Ascending aorta (tissue), 2 donors: ENCODE measurements around the gene ZBTB16. TPM values are rescaled to one million over a fixed set of nuclear protein-coding genes. Genes with fewer than 3 reads are reported as not detected.

Experiments
- DNase-seq, 2 donors: peaks; one replicate each; pipeline ENCODE4 v3.0.0-alpha.2; 2019; ENCODE audit warnings: low spot score in 2 of 2
- H3K27ac ChIP-seq, 2 donors: fragments of 200-600 bp; sonication (generic); one replicate each; pipeline ENCODE4 v1.5.1; 2016 to 2017; ENCODE audit warnings: mild to moderate bottlenecking in 1 of 2
- H3K27me3 ChIP-seq: fragments of 200-600 bp; sonication (generic); one replicate; pipeline ENCODE4 v1.5.1; 2017
- H3K36me3 ChIP-seq, 2 donors: fragments of 200-600 bp; sonication (generic); one replicate each; pipeline ENCODE4 v1.5.1; 2016
- H3K4me1 ChIP-seq, 2 donors: fragments of 200-600 bp; sonication (generic); one replicate each; pipeline ENCODE4 v1.5.1; 2016 to 2017; ENCODE audit warnings: mild to moderate bottlenecking in 1 of 2
- H3K4me3 ChIP-seq, 2 donors: fragments of 200-600 bp; sonication (generic); one replicate each; pipeline ENCODE4 v1.5.1; 2016 to 2017; ENCODE audit warnings: mild to moderate bottlenecking in 1 of 2
- H3K9me3 ChIP-seq, 2 donors: fragments of 200-600 bp; sonication (generic); one replicate each; pipeline ENCODE4 v1.5.1; 2016
- intact Hi-C: fragments of 100-400 bp; cut with DNase I; formaldehyde crosslinking; loops from one replicate; pipeline ENCODE4 v1.15.1; 2023
- total RNA-seq: library from RNA; depleted of rRNA; stranded (reverse); fragments of >200 nt; gene quantifications from one replicate; pipeline ENCODE4 v1.1.0, GENCODE V29; 2016
- TF ChIP-seq, protein P1 (sequence below), 3 experiments: fragments of 200-600 bp in 2 of 3; fragments of 450-650 bp in 1 of 3; sonication (generic) in 2 of 3; IDR thresholded peaks; one replicate each; pipeline ENCODE4 v1.5.1; 2016 to 2019; ENCODE audit warnings: antibody characterized with exemption in 3 of 3, mild to moderate bottlenecking in 1 of 3, moderate library complexity in 1 of 3

ZBTB16 gene
- total RNA-seq, 1 donor from 2014 or later, result 344 TPM

- H3K36me3 ChIP-seq, result peaks cover 39 to 67% of the 10 kb centered on the region in 2 donors
- no peaks in the 10 kb centered on the region for H3K27me3 ChIP-seq
- TF ChIP-seq, protein P1, sequence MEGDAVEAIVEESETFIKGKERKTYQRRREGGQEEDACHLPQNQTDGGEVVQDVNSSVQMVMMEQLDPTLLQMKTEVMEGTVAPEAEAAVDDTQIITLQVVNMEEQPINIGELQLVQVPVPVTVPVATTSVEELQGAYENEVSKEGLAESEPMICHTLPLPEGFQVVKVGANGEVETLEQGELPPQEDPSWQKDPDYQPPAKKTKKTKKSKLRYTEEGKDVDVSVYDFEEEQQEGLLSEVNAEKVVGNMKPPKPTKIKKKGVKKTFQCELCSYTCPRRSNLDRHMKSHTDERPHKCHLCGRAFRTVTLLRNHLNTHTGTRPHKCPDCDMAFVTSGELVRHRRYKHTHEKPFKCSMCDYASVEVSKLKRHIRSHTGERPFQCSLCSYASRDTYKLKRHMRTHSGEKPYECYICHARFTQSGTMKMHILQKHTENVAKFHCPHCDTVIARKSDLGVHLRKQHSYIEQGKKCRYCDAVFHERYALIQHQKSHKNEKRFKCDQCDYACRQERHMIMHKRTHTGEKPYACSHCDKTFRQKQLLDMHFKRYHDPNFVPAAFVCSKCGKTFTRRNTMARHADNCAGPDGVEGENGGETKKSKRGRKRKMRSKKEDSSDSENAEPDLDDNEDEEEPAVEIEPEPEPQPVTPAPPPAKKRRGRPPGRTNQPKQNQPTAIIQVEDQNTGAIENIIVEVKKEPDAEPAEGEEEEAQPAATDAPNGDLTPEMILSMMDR (IDR thresholded peaks at IDR 0.05), result no peak
- H3K4me1 ChIP-seq, result peaks cover 72 to 96% of the 10 kb centered on the region in 2 donors
- peak in 1 of 2 donors; percentile 58 for DNase-seq
- H3K4me3 ChIP-seq, result peak overlapping the region in 1 of 2 donors; percentile 48
- peak overlapping the region; percentile 76 to 78 for H3K27ac ChIP-seq
- H3K9me3 ChIP-seq, result no peaks in the 10 kb centered on the region
- intact Hi-C loops, result no loop called here
These were observed 28.7 kb downstream of the ZBTB16 start for GRCh38 chr11:114088216-114088615.

DNA sequence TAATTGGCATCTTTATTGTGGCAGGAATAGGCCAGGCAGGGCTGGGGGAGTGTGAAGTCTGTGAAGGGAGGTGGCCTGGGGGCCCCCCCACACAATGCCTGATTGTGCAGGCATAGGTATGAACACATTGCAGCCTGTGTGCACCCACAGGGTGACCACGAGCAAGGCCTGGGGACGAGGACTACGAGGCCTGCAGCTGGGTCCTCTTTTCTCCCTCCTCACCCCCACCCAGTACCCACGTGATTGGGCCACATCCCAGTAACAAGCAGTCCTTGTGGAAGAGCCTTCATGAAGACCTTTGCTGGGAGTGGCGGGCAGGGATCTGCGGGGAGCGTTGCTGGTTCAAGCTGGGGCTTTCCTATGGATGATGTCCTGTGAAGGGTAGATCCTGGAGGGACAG is 29.3 kb downstream of the ZBTB16 start:
- peak overlapping the region; percentile 9 to 48 for H3K4me3 ChIP-seq
- intact Hi-C loops, result no loop called here
- TF ChIP-seq, protein P1 (IDR thresholded peaks at IDR 0.05), result no peak
- peaks cover 41 to 67% of the 10 kb centered on the region in 2 donors for H3K36me3 ChIP-seq
- DNase-seq, result peak in 1 of 2 donors; percentile 54
- H3K27me3 ChIP-seq, result no peaks in the 10 kb centered on the region
- H3K4me1 ChIP-seq, result peaks cover 72 to 94% of the 10 kb centered on the region in 2 donors
- no peaks in the 10 kb centered on the region for H3K9me3 ChIP-seq
- peak overlapping the region; percentile 76 to 78 for H3K27ac ChIP-seq

DNA sequence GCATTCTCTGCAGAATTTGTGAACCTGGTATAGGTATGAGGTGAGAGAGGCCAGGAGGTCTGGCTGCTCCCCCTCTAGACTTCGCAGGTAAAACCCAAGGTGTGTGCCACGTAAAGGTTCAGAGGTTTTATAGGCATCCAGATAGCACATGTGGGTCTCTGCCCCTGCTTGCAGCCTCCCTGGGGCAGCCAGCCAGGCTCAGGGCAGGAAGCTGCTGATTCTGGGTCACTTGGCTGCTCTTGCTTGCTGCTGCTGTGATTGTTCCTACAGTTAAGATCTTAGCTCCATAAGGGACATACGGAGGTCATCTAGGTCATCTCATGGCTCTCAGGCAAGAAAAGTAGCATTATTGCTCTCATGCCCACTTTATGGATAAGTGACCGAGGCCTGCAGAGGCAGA is 30.2 kb downstream of the ZBTB16 start:
- H3K4me1 ChIP-seq, result peaks cover 66 to 90% of the 10 kb centered on the region in 2 donors
- peak overlapping the region; percentile 24 to 48 for H3K4me3 ChIP-seq
- no peaks in the 10 kb centered on the region for H3K27me3 ChIP-seq
- intact Hi-C loops, result no loop called here
- H3K36me3 ChIP-seq, result peaks cover 34 to 69% of the 10 kb centered on the region in 2 donors
- DNase-seq, result peak in 1 of 2 donors; percentile 63
- peak overlapping the region; percentile 76 to 78 for H3K27ac ChIP-seq
- TF ChIP-seq, protein P1 (IDR thresholded peaks at IDR 0.05), result no peak
- no peaks in the 10 kb centered on the region for H3K9me3 ChIP-seq

GRCh38 chr11:114090225-114090910 is 30.9 kb downstream of the ZBTB16 start:
- TF ChIP-seq, protein P1 (IDR thresholded peaks at IDR 0.05), result no peak
- intact Hi-C loops, result no loop called here
- peaks cover 34 to 71% of the 10 kb centered on the region in 2 donors for H3K36me3 ChIP-seq
- DNase-seq, result peak in 1 of 2 donors; percentile 43
- peaks cover 62 to 87% of the 10 kb centered on the region in 2 donors for H3K4me1 ChIP-seq
- peak overlapping the region; percentile 40 to 48 for H3K4me3 ChIP-seq
- H3K27me3 ChIP-seq, result no peaks in the 10 kb centered on the region
- no peaks in the 10 kb centered on the region for H3K9me3 ChIP-seq
- H3K27ac ChIP-seq, result peak overlapping the region; percentile 76 to 78

DNA sequence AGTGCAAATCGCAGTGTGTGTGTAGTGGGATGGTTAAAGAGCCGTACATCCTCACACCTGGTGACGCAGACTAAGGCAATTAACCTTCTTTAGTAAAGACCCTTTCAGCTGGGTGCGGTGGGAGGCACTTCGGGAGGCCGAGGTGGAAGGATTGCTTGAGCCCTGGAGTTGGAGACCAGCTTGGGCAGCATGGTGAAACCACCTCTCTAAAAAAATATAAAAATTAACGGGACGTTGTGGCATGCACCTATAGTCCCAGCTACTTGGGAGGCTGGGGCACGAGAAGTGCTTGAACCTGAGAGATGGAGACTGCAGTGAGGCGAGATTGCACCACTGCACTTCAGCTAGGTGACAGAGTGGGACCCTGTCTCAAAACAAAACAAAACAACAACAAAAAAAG is 31.5 kb downstream of the ZBTB16 start:
- peak in 1 of 2 donors; percentile 58 for DNase-seq
- no peaks in the 10 kb centered on the region for H3K9me3 ChIP-seq
- H3K4me1 ChIP-seq, result peaks cover 58 to 86% of the 10 kb centered on the region in 2 donors
- no peaks in the 10 kb centered on the region for H3K27me3 ChIP-seq
- peak overlapping the region; percentile 40 to 48 for H3K4me3 ChIP-seq
- intact Hi-C loops, result no loop called here
- peak overlapping the region; percentile 76 to 78 for H3K27ac ChIP-seq
- H3K36me3 ChIP-seq, result peaks cover 34 to 71% of the 10 kb centered on the region in 2 donors
- TF ChIP-seq, protein P1 (IDR thresholded peaks at IDR 0.05), result no peak
